Measurements from ENCODE around the gene SERPINB5.

SERPINB5 gene

DNA sequence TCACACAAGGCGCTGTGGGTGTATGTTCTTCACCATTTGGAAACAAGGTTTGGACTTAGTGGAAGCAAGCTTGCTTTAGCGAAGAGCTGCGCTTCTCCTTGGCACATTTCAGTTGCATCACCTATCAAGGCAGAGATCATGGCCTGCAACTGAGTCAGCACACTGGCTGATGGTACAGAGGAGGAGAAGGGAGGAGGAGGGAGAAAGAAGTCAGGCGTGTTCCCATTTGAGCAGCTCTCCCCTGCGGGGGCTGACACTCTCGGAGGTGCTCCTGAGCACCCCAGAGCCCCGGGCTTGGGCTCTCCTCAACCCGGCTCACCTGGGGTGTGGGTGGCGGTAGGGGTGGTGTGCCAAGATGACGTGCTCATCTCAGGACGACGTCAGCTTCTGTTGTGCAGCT, 6.0 kb upstream of the SERPINB5 start:
- no peak for DNase-seq

DNA sequence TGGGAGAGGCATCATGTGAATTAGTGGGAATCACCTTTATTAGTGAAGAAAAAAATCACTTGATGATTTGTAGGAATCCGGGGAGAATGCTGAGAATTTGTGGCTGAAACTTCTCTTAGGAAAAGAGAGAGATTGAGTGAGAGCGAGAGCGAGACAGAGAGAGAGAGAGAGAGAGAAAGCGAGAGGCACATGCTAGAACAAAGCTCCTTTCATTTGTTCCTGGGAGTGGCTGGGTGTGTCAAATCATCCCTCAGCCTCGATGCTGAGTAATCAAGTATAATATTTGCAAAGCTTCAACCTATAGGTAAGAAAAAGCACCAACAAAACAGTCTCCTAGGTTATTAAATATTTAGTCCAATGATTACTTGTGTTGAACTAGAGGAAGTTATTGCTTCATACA, 4.4 kb upstream of the SERPINB5 start:
- no peak for DNase-seq

DNA sequence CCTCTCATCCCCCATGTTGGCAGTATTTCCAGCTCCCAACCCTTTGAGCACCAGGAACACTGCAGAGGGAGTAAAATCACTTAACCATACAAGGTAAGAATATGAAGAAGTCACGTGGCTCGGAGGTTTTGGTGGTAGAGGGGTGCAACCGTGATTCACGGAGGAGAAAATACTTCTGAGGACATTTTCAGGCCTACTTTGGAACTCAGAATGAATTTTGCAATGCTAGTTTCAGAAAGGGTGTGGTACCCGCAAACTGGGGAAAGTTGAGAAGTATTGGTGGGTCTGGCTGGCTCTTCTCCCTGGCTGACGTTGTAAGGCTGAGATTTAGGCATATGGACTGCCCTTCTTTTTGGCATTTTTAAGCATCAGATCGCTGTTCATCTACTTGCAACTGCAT, 442 bp downstream of the SERPINB5 start:
- no peak for DNase-seq

DNA sequence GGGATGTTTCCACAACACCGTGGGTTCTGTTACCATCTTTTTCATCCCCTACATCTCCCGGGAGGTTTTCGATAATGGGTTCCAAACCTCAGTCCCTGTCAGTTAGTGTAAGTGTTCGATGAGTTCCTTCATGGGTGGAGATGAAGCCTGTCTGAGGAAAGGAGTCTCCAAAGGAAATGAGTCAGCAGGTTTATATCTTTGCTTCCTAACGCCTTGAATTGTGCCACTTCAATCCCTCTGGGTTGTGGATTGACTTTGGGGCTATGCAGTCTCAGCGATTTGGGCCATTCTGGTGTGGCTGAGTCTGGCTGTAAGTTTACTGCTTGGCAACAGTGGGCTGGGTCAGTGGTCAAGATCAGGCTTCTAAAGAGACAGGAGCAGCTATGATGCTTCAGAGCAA, 1.2 kb downstream of the SERPINB5 start:
- no peak for DNase-seq

DNA sequence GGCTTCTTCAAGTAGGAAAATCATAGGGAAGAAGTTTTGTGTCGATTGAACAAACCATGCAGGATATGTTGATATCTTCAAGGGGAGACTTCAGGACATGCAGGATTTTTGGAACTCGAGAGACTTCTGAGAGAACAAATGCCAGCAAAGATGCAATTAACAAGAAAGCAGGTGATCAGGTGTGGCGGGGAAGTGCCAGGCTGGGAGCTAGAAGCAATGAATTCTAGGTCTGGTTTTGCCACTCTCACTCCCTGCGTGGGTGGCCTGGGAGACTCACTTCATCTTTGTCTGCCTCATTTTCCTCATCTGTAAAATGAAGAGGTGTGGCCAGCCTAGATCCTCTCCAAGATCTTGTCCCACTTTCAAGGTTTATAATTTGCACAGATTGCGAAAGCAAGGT, 3.1 kb downstream of the SERPINB5 start:
- DNase-seq, result no peak

DNA sequence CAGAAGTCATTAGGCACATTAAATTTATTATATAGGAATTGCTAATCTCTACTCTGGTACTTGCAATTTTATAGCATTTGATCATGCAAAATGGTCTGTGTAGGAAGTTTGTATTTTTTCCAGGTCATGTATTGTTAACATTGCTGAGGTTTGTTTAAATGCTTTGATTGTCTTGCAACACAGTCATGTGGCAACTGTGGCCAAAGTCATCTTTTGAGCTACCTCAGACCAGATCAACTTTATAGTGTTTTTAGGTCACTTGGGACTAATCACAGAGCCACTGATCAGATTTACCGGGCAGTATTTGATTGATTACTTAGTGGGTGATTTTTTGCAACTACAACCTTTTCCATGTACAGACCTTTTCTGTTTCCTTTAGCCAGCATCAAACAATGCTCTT, 3.7 kb downstream of the SERPINB5 start:
- DNase-seq, result no peak

DNA sequence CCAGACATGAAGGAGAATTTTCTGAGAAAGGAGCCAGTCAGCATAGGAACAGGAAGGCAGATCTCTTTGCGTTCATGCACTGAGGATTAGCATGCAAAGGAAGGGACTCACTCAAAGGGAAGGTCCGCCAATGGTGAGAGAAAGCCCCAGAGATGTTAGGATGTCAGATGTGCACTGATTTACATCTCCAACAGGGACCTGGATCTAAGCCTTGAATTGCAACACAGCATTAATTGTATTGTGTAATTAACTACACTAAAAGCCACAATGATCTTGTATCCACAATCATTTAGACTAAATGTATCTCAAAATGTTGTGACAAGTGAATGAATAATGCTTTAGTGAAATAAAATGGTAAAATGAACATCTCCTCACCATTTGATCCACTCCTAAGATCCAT, 4.2 kb downstream of the SERPINB5 start:
- no peak for DNase-seq

DNA sequence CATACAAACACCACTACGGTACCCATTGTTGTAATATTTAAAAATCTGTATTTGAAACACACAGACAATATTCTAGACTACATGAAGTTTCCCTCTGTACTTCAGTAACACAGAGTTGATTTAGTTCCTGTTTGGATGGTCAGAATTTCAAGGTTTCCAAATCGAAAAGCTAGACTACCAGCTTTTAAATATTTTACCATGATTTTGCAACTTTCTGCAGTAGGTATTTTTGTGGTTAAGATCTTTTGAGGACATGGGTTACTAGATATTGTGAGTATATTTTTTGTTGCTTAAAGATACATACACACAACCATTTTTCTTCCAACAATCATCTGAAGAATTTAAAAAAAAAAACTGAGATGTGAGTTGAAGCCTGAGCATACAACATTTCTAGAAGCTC, 10.9 kb downstream of the SERPINB5 start:
- no peak for DNase-seq

DNA sequence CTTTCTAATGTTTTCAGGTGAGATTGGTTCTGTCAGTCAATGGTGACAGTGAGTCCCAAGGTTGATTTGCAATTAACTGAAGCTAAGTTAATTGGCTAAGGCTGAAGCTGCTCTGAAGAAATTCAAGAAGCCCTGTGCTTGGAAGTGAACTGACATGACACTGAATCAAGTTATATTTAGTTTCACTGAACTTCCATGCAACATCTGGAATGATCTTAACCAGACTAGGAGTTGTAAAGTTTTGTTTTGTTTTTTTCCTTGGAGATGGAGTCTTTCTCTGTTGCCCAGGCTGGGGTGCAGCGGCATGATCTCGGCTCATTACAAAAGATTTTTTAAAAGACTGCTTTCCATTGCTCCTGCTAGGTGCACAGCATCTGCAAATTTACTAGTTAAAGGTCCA, 11.4 kb downstream of the SERPINB5 start:
- DNase-seq, result no peak

DNA sequence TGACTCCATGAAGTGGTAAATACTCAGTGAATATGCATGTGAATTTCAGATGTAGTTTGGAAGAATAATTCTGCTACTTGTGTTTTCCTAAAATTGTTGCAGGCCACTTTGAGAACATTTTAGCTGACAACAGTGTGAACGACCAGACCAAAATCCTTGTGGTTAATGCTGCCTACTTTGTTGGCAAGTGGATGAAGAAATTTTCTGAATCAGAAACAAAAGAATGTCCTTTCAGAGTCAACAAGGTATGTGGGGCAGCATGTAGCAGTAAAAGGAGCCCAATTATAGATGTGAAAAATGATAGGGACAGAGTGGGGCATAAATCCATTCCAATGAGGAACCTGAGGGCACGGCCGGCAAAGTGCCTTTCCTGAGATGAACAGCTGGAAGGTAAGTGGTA, 16.1 kb downstream of the SERPINB5 start:
- DNase-seq, result no peak

DNA sequence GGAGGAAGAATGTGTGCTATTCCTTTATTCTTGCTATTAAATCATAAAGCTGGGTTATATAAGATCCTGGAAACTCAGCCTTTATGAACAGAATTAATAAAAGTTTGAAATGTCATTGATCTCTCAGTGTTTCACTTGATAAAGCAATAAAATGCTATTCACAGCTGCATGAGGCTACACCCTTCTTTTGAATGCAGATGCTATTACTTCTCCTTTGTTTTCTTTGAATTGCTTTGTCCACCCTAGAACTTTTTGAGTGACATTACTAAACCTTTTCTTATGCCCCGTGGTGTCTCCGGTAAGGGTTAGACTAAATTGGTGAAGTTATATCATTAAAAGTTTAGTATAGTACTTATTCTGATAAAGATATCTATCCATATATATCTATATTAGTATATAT, 18.9 kb downstream of the SERPINB5 start:
- DNase-seq, result no peak

DNA sequence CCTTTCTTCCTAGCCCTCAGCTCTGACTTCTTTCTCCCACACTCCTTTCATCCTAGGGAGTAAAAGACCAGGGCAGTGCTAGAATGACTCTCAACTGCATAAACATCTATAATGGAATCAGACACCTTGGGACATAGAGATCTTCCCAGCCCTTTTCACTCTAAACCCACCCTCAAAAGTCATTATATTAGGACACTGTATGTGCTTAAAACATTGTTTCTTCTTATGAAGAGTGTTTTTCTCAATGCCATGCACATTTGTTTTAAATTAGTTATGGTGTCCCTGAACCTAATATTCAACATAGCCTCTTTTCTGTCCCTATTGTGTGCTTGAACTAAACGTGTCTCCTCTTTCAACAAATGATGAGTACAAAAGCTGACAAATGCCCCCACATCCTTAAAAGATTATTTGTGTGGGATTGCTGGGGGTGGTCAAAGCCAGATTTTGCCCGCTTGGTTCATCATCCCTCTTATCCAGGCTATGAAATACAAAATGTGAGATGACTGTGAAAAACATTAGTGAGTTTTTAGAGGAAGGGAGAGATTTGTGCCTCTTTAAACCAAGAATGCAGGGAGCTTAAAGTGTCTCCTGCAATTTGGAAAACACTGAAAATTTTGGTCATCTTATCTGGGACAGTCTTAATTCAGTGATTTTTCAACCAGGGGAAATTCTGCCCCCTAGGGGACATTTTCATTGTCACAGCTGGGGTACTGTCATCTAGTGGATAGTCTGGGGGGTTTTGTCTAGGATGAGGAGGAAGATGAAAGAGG, 29.0 kb downstream of the SERPINB5 start:
- peak in 1 of 2 experiments; percentile 29 for DNase-seq

DNA sequence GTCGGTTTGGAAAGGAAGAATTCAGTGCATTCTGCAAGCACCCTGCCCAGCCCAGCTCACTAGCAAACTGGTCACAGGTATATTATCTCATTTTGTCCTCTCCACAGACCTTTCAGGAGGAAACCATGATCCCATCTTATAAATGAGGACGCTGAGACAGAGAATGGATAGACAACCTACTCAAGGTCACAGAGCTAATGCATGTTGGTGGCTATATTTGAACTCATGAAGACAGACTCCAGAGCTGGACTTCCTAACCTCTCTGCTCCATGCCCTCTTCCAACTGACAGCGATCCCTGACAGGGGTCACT, 29.5 kb downstream of the SERPINB5 start:
- DNase-seq, result no peak

DNA sequence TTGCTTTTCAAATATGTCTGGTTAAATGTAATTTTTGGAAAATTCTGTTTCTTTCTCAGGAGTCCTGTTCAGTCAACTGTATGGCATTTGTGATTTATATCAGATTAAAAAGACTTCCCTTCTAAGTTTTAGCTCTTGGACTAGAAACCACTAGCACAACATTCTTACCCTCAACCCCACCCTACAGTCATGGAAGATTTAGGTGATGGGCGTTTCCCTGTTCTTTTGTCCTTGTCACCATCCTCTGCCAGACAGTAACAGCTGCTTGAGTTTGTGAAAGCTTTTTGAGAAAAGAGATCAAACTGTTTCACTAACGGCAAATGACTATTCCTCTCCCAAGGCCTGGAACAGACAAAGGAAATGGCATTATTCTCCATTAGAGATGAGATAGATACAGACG, 31.8 kb downstream of the SERPINB5 start:
- no peak for DNase-seq

DNA sequence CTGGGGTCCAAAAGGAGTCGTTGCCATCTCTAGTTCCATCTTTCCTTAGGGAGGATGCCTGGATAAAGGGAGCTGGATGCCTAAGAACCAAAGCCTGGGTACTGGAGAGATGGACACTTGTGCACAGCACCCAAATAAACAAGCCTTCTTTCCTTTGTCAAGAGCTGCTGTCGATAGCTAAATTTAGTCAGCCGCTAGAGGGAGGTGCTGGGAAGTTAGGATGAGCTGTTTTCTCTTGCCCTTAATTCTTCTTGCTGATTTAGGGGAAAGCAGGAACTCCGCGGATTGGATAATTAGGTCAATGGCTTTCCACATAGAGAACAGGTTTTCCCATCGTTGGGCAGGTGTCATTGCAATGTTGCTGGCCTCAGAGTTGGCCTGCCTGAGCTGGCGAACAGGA, 34.5 kb downstream of the SERPINB5 start:
- DNase-seq, result peak in 1 of 2 experiments; percentile 37

DNA sequence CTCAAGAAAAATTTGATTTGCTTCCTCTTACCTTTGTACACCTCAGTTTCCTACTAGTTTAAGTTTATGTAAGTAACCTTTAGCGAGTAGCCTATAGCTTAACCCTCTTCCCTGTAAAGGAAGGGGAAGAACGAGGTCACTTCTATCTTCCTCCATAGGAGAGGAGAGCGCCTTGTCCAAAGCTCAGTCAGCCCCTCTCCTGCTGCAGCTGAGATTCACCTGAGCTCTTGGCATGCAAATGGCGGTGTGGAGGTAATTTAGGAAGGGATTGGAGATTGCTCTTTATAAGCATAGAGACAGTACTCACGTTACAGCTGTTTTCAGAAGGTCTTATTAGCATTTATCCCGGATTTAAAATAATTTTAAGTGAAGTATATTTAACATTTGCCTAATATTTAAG, 37.6 kb downstream of the SERPINB5 start:
- no peak for DNase-seq

DNA sequence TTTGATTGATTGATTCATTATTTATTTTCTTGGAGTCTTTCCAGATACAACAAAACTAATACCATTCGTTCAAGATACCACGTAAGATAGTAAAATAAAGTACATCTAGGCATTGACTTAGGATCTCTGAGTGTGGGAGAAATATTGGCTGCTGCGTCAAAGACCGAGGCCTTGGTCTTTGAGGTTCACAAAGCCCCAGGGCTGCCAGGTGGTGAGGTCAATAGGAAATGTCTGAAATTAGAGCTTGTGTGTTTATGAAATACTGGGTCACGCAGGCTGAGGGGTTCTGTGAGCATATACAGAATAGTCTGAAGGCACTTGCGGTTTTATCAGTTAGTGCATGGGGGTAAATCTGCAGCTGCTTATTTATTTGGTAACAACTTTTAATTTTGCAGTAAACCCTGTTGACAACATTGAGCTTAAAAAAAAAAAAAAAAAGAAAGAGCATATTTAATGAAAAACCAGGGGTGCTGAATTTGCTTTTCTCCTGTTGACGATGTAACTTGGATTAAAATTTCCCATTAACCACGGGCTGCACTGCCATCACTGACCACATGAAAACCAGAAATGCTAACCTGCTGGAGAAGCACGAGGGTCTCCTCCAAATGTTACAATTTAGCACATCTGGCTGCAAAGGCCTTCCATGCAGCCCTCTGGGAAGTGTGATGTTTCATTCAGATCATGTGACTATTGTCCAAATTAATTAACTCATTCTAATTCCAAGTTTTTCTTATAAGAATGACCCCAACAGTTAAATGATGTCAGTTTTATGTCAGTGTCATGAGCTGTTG, 38.3 kb downstream of the SERPINB5 start:
- DNase-seq, result no peak

DNA sequence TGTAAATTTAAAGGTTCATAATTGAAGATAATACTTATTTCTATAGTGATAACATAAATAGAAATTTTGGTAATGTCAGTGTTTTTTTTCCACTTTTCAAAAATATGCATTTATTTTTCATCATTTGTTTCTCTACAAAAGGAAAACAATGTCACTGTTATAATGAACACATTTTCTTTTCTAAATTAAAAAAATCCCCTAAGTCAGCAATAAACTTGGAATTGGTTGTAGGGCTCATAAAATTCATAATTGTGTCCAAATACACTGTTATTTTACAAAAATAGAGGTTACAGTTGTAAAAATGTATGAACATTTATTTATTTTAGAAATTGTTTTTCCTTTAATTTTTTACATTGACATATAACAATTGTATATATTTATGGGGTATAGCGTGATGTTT, 39.0 kb downstream of the SERPINB5 start:
- DNase-seq, result no peak

DNA sequence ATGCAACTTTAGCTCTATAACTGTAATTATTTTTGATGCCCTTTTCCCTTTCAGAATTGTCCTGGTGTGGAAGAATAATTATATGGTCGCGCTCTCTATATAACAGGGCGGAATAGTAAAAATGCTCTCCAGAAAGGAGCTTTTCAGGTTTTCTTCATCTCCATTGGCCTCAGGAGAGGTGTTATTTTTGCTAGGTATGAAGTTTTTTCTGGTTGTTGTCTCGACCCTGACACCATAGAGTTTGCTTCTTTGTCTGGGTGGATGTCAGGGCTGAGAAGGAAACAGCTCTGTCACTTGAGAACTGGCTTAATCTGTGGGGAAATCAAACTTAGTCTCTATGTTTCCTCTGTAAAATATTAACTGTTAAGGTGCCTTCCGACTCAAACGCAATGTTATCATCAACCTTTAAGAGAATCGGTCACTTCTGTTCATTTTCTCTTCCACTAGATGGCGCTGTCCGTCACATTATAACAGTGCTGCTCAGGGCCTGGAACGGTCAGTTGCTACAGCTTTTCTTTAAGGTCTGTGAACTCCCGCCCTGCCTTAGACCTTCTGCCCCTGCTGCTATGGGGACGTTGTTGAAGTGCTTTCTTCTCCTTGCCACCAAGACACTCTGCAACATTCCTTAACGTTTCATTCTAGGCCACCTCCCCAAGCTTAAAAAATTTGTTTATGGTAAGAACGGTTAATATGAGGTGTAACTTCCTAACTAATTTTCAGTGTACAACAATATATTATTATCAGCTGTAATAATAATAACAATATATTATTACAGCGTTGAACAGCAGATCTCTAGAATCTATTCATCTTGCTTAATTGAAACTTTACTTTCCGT, 41.6 kb downstream of the SERPINB5 start:
- DNase-seq, result peak; percentile 25 to 76

DNA sequence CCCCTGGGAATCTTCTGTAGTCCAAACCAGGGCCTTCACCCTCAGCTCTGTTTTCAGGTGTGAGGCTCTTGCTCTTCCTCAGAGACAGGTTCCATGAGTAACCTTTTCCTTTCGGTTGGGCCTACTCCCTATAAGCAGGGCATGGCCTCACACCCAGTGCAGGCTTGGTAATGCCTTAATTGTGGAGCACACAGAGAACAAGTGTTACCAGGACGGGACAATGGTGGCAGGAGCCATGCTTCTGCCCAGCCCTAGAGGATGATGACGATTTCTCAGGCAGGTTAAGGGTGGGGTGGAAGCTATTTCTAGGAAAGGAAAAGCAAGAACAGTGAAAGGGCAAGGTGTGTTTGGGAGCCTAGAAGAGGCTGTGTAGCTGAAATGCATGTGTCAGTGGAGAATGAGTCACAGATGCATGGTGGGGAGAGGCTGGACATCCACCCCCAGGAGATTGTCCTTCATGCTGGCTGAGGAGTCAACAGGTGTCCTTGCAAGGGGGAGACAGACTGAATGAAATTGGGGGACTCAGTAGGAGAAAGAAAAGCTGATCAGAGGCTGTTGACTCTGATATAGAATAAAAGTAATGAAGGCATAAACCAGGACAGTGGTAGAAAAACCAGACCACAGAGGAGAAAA, 43.4 kb downstream of the SERPINB5 start:
- no peak for DNase-seq

DNA sequence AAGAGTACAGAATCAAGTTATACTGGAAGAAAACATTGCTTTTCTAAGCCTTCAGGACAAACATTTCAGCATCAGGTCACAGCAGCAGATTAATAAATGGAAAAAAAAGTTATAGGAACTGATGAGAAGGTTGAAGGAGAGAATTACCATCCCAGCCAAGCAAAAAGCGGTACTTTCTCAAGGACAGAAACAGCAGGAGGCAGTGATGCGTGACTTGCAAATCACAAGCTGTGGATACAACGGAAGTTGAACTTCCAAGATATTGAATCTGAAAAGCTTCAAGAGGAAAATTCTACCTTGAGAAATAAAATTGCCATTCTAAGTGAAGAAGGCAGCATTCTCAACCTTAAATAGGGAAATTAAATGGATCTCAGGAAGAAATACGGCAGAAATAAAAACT, 46.9 kb downstream of the SERPINB5 start:
- no peak for DNase-seq

DNA sequence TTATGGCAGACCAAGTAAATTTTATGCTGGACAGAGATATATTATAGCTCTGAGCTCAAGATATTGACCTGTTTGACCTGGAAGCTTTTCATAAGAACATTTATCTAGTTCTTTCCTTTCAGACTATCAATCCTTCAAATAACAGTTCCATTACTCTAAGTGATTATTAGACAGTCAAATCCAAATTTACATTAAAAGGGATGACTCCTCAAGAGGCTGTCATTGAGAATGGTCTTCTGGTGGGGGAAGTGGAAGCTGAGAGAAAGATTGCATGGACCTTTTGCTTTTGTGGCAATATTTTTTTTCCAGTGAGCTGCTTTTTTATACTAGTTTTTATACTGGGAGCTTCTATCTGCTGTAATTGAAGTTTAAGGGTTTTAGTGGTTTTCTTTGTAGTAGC, 50.5 kb downstream of the SERPINB5 start:
- no peak for DNase-seq

DNA sequence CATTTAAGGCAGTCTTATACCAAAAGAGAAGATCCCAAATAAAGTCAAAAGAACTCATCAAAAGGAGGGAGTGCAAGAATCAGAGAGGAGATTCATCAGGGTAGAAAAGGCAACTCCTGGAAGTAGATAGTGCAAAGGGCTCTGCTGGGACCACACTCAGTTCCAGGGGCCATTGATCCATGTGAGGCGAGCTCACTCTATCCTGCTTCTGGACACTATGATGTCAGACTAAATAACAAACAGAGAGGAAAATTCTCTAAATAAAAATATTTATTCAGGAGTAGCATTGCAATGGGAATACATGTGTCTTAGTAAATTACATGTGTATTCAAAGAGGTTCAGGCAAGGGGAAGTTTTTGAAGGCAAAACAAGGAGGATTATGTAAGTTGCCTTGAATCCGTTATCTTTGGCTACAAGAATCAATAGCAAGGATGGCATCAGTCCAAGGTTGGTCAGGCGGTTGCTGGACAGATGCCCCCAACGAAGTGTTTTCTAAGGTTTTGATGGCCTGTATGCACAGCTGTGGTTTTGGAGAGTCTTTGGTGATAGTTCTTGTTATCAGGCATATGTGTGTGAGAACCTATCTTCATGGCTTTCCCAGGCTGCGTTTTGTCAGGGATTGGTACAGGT, 52.2 kb downstream of the SERPINB5 start:
- DNase-seq, result no peak

Measured in NCI-H446 (cell line).